Neural crest cell (in vitro differentiated cells): ENCODE results near the gene TMEM236. TPM values are rescaled to one million over a fixed set of nuclear protein-coding genes. Genes with fewer than 3 reads are reported as not detected.

Experiments used
- DNase-seq: peaks from one replicate; pipeline ENCODE4 v3.0.0; 2021; ENCODE audit warnings: low read depth, mixed read lengths, low spot score
- H3K27ac Mint-ChIP-seq: one replicate; pipeline ENCODE4 v1.8.0; 2021; ENCODE audit warnings: mild to moderate bottlenecking, mixed read lengths; ENCODE audit not compliant: unreplicated experiment
- H3K27me3 Mint-ChIP-seq: 2 replicates; pipeline ENCODE4 v1.8.0; 2021; ENCODE audit warnings: low read depth, mild to moderate bottlenecking, mixed read lengths
- H3K36me3 Mint-ChIP-seq: 2 replicates; pipeline ENCODE4 v1.8.0; 2021; ENCODE audit warnings: low read depth, mild to moderate bottlenecking, mixed read lengths
- H3K4me1 Mint-ChIP-seq: 2 replicates; pipeline ENCODE4 v1.8.0; 2021; ENCODE audit warnings: mixed read lengths
- H3K4me3 Mint-ChIP-seq: one replicate; pipeline ENCODE4 v1.8.0; 2021; ENCODE audit warnings: mild to moderate bottlenecking, mixed read lengths
- H3K9me3 Mint-ChIP-seq: 2 replicates; pipeline ENCODE4 v1.8.0; 2021; ENCODE audit warnings: mixed read lengths
- CTCF ChIP-seq: fragments of 200-600 bp; sonication (generic); conservative IDR thresholded peaks from 2 replicates; pipeline ENCODE4 v1.5.0; 2021; ENCODE audit warnings: antibody characterized with exemption, mild to moderate bottlenecking
- total RNA-seq: library from RNA; stranded (reverse); gene quantifications from 2 replicates; pipeline ENCODE4 v1.2.1, GENCODE V29; 2021

The TMEM236 gene
- total RNA-seq, 1 donor from 2014 or later: not detected

DNA sequence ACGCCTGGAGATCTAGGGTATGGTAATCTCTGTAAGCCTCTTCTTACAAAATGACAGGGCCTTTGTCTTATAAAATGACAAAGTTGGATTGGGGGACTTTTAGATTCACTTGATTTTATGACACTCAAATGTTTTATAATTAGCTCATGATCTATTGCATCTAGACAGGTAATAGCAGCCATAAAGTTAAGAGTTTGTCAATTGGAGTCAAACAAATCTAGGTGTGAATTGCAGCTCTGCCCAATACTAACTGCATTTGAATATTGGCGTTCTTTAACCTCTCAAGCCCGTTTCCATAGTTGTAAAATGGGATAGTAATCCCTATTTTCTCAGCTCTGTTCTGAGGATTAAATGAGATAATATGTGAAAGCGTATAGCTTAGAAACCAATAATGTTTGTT is 43.1 kb downstream of the TMEM236 start:
- Mint-ChIP-seq H3K27ac (no peak overlapping the region), H3K4me3 (no peak overlapping the region), H3K9me3 (peaks cover 4% of the 10 kb centered on the region), H3K36me3 (no peaks in the 10 kb centered on the region), H3K4me1 (no peaks in the 10 kb centered on the region), H3K27me3 (no peaks in the 10 kb centered on the region)
- no peak for TF ChIP-seq CTCF
- no peak for DNase-seq

GRCh38 chr10:17795813-17796594 is 44.0 kb downstream of the TMEM236 start:
- Mint-ChIP-seq H3K4me1 (no peaks in the 10 kb centered on the region), H3K27me3 (no peaks in the 10 kb centered on the region), H3K4me3 (no peak overlapping the region), H3K9me3 (peaks cover 4% of the 10 kb centered on the region), H3K27ac (no peak overlapping the region), H3K36me3 (no peaks in the 10 kb centered on the region)
- TF ChIP-seq CTCF: no peak
- DNase-seq: no peak

DNA sequence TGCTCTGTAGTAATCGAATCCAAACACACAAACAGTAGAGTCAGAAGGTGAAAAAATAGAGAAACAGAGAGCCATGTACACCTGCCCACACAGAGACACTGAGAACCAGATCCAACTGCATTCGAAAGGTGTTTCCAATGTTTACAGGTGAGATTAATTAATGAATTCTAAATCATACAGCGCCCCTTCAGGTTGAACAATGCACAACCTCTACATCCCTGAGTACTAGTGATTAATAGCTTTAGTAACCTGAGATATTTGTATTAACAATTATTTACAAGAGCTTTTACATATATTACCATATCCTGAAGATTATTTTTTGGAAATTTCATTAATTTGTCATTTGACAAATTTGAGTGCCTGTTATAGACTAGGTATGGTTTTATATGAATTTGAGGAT is 49.5 kb downstream of the TMEM236 start:
- no peaks in the 10 kb centered on the region for H3K4me1 Mint-ChIP-seq
- H3K9me3 Mint-ChIP-seq: no peaks in the 10 kb centered on the region
- H3K4me3 Mint-ChIP-seq: no peak overlapping the region
- no peaks in the 10 kb centered on the region for H3K36me3 Mint-ChIP-seq
- H3K27ac Mint-ChIP-seq: no peak overlapping the region
- peak; percentile 38 for TF ChIP-seq CTCF
- no peak for DNase-seq
- H3K27me3 Mint-ChIP-seq: no peaks in the 10 kb centered on the region

DNA sequence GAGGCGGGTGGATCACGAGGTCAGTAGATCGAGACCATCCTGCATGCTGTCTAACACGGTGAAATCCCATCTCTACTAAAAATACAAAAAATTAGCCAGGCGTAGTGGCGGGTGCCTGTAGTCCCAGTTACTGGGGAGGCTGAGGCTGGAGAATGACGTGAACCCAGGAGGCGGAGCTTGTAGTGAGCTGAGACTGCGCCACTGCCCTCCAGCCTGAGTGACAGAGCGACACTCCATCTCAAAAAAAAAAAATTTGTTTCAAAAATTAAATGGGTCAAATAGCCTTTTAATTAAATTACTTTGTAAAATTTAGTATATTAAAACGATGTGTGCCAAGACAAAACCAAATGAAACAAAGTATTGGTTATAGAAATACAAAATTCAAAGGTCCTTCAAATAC is 50.3 kb downstream of the TMEM236 start:
- TF ChIP-seq CTCF: no peak
- Mint-ChIP-seq H3K27me3 (no peaks in the 10 kb centered on the region), H3K36me3 (no peaks in the 10 kb centered on the region), H3K27ac (no peak overlapping the region), H3K9me3 (no peaks in the 10 kb centered on the region), H3K4me3 (no peak overlapping the region), H3K4me1 (no peaks in the 10 kb centered on the region)
- no peak for DNase-seq

GRCh38 chr10:17802976-17803375 is 51.0 kb downstream of the TMEM236 start:
- no peaks in the 10 kb centered on the region for H3K27me3 Mint-ChIP-seq
- TF ChIP-seq CTCF: no peak
- DNase-seq: no peak
- no peak overlapping the region for H3K27ac Mint-ChIP-seq
- no peaks in the 10 kb centered on the region for H3K36me3 Mint-ChIP-seq
- no peaks in the 10 kb centered on the region for H3K9me3 Mint-ChIP-seq
- no peaks in the 10 kb centered on the region for H3K4me1 Mint-ChIP-seq
- no peak overlapping the region for H3K4me3 Mint-ChIP-seq
